Measurements from ENCODE around the gene KIAA1614.
A peak's percentile ranks its signal among the peaks of the same experiment; 100 is the strongest.

The KIAA1614 gene

DNA sequence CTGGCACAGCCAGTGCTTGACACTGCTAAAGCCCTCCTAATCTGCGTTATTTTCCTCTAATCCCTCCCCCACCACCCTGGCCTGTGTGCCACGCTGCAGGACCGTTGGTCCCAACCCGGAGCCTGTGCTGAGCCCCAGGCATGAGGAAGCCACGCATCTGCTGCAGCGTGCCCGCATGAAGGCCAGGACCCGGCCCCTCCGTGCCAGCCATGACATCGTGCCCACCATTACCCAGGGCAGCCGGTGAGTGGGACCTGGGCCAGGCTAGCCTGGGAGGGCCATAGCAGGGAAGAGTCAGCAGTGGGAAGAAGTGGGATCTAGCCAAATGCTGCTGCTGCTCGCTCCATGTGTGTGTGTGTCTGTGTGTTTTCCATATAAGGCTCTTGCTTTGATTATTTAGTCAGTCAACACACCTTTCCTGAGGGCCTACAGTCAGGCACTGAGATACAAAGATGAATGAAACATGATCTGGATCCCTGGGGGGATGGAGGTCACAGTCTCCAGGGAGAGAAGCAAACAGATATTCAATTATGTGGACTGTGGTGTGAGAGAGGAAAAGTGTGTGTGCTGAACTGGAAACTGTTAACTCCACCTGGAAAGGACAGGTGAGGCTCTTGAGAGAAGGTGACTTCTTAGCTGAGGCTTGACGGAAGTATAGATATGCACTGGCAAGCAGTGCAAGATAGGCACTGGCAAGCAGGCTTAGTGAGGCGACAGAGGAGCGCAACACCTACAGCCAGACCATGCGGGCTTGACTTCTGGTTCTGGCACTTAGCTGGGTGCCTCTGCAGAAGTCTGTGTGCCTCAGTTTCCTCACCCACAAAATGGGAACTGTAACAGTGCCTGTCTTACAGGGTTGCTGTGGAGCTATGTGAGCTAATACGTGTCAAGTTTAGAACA, 15.9 kb downstream of the KIAA1614 start:
- FAIRE-seq (no peak), DNase-seq (ENCODE audit: insufficient read length) (no peak)
- no peak for TF ChIP-seq TAF1 (IDR thresholded peaks at IDR 0.05; ENCODE audit: borderline replicate concordance, low read depth, low read length)
- TF ChIP-seq POLR2A (IDR thresholded peaks at IDR 0.05; ENCODE audit: low read depth, low read length) = no peak
- no peak for TF ChIP-seq POLR2AphosphoS5 (IDR thresholded peaks at IDR 0.05; ENCODE audit: low read depth, low read length)

DNA sequence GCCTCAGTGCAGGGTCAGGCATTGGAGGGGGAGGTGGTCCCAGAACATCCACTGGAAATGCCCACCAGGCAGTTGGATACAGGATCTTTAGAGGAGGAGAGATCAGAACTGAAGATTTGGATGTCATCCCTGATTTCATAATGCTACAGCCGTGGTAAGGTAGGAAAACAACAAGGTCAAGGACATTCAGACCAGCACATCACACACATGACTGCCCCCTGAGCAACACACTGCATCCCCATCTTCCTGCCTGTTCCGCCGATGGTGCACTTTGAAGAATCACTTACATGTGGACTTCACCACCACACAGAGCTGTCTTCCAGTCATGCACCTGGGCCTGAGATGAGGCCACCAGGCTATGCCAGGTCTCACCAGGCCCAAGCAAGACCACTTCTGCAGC, 16.7 kb downstream of the KIAA1614 start:
- FAIRE-seq = no peak
- no peak for DNase-seq (ENCODE audit: insufficient read length)
- TF ChIP-seq POLR2AphosphoS5 (IDR thresholded peaks at IDR 0.05; ENCODE audit: low read depth, low read length) (no peak), TAF1 (IDR thresholded peaks at IDR 0.05; ENCODE audit: borderline replicate concordance, low read depth, low read length) (no peak), POLR2A (IDR thresholded peaks at IDR 0.05; ENCODE audit: low read depth, low read length) (no peak)

DNA sequence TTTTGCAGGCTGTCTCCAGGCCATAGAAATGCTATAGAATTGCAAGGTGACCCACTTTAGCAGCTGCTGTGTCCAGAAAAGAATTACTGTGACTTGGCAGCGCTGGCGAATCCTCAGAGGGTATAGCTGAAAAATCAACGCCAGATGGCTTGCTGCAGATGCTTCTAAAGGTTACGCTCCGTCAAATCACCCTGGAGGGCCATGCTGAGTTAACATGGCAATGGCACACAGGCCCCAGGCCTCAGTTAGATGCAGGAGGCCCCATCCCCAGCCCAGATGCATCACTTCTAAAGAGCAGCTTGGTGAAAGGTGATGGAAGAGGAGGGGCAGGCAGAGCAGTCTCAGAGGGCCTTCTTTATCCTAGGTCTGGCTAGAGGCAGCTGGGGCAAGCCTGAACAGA, 18.0 kb downstream of the KIAA1614 start:
- FAIRE-seq (no peak), DNase-seq (ENCODE audit: insufficient read length) (no peak)
- TF ChIP-seq POLR2AphosphoS5 (IDR thresholded peaks at IDR 0.05; ENCODE audit: low read depth, low read length) = no peak
- no peak for TF ChIP-seq POLR2A (IDR thresholded peaks at IDR 0.05; ENCODE audit: low read depth, low read length)
- TF ChIP-seq TAF1 (IDR thresholded peaks at IDR 0.05; ENCODE audit: borderline replicate concordance, low read depth, low read length) = no peak

DNA sequence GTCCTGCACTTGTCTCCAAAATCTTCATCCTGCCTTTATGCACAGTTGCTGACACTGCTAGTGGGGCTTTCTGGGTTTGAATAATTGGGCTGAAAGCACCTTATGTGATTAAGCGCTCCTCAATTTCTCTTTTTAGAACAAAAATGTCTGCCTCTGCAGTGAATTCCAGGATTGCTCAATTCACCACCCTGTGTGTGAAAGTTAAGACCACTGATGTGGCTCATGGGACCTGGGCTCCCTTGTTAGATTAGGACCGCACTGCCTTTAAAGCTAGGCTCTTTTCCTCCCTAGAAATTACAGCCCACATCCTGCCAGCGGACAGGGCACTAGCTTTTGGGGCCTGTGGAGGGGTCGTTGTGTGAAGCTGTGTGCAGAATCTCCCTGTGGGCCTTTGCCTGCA, 18.8 kb downstream of the KIAA1614 start:
- no peak for FAIRE-seq
- no peak for DNase-seq (ENCODE audit: insufficient read length)
- no peak for TF ChIP-seq TAF1 (IDR thresholded peaks at IDR 0.05; ENCODE audit: borderline replicate concordance, low read depth, low read length)
- TF ChIP-seq POLR2A (IDR thresholded peaks at IDR 0.05; ENCODE audit: low read depth, low read length) = no peak
- TF ChIP-seq POLR2AphosphoS5 (IDR thresholded peaks at IDR 0.05; ENCODE audit: low read depth, low read length) = no peak

DNA sequence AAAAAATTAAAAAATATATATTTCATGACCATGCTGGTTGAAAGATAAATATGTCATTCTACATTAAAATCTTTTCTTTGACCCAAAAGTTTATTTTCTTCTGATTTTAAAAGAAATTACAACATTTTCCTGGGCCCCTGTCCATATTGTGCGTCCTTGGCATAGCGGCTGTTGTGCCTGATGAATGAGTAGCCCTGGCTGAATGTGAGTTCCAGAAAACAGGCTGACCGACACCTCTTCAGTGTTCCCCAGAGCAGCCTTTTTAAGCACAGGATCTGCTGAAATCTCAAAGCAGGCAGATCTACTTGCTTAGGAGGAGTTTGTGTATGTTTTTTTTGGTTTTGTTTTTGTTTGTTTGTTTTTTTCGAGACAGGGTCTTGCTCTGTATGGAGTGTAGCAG, 19.7 kb downstream of the KIAA1614 start:
- TF ChIP-seq TAF1 (IDR thresholded peaks at IDR 0.05; ENCODE audit: borderline replicate concordance, low read depth, low read length) (no peak), POLR2A (IDR thresholded peaks at IDR 0.05; ENCODE audit: low read depth, low read length) (no peak), POLR2AphosphoS5 (IDR thresholded peaks at IDR 0.05; ENCODE audit: low read depth, low read length) (no peak)
- no peak for FAIRE-seq
- no peak for DNase-seq (ENCODE audit: insufficient read length)

DNA sequence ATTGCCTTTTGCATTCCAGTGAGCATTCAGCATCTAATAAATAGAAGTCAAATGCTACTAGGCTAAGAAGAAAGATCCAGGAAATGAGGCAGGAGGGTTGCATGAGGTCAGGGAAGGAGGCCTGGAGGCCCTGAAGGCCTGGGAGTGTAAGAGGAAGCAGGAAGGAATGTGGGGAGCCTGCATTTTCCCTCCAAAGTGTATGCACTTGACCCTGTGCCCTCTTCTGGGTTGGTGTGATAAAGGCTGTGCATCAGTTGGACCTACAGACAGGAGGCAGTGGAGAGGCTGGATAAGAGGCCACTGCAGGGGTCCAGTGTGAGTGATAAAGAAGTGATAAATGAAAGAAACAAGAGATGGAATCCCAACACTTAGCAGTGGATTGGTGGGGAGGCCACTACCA, 20.4 kb downstream of the KIAA1614 start:
- DNase-seq (ENCODE audit: insufficient read length) (no peak), FAIRE-seq (no peak)
- TF ChIP-seq TAF1 (IDR thresholded peaks at IDR 0.05; ENCODE audit: borderline replicate concordance, low read depth, low read length) (no peak), POLR2A (IDR thresholded peaks at IDR 0.05; ENCODE audit: low read depth, low read length) (no peak), POLR2AphosphoS5 (IDR thresholded peaks at IDR 0.05; ENCODE audit: low read depth, low read length) (no peak)

DNA sequence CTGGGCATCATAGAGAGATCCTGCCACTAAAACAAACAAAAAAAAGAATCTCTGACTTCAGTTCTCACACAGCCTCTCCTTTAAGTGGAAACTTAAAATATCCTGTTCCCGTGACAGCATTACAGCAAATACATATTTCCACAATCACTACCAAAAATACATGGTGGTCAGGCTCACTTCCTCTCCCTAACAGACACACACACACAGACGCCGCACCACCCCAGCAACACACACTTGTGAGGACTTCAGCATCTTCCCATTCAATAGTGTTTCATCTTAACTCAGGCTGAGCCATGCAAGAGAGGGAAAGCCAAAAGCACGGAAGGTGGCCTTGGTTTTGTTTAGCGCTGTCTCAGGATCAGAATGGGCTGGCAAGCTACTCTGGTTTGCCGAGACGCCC, 21.9 kb downstream of the KIAA1614 start:
- no peak for DNase-seq (ENCODE audit: insufficient read length)
- TF ChIP-seq POLR2AphosphoS5 (IDR thresholded peaks at IDR 0.05; ENCODE audit: low read depth, low read length) (no peak), TAF1 (IDR thresholded peaks at IDR 0.05; ENCODE audit: borderline replicate concordance, low read depth, low read length) (no peak), POLR2A (IDR thresholded peaks at IDR 0.05; ENCODE audit: low read depth, low read length) (no peak)
- FAIRE-seq = no peak

DNA sequence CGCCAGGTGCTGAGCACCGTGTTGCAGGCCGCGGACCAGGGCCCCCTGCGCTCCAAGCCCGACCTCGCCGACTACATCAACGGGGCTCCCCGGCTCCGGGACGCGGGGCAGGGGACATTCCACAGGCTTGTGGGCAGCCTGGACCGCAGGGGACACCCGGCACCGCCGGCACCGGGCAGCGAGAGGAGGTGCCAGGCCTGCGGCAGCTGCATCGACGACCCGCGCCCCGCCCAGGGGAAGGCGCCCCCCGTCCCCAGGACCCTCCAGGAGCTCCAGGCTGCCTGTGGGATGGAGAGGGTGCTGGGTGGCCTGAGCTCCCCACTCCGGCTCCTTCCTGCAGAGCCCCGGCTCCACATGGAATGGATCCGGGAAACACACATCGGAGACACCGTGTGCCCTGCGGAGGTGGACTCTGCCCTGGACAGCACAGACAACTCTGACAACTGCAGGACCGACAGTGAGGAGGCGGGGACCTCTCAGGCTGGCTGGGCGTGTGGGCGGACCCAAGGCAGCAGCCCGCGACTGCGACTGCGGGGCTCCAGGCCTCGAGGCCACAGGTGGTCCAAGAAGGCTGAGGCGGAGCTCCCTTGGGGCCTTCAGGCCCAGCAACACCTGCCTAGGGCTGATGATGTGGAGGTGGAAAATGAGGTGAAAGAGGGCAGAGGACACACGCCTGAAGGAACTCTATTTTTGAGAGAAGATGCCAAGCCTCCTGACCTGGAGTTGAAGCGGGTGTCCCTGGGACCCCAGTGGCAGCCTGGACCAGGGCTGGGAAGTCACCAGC, 22.8 kb downstream of the KIAA1614 start:
- no peak for TF ChIP-seq POLR2A (IDR thresholded peaks at IDR 0.05; ENCODE audit: low read depth, low read length)
- TF ChIP-seq TAF1 (IDR thresholded peaks at IDR 0.05; ENCODE audit: borderline replicate concordance, low read depth, low read length) = no peak
- TF ChIP-seq POLR2AphosphoS5 (IDR thresholded peaks at IDR 0.05; ENCODE audit: low read depth, low read length) = no peak
- peak; percentile 60 for DNase-seq (ENCODE audit: insufficient read length)
- no peak for FAIRE-seq

DNA sequence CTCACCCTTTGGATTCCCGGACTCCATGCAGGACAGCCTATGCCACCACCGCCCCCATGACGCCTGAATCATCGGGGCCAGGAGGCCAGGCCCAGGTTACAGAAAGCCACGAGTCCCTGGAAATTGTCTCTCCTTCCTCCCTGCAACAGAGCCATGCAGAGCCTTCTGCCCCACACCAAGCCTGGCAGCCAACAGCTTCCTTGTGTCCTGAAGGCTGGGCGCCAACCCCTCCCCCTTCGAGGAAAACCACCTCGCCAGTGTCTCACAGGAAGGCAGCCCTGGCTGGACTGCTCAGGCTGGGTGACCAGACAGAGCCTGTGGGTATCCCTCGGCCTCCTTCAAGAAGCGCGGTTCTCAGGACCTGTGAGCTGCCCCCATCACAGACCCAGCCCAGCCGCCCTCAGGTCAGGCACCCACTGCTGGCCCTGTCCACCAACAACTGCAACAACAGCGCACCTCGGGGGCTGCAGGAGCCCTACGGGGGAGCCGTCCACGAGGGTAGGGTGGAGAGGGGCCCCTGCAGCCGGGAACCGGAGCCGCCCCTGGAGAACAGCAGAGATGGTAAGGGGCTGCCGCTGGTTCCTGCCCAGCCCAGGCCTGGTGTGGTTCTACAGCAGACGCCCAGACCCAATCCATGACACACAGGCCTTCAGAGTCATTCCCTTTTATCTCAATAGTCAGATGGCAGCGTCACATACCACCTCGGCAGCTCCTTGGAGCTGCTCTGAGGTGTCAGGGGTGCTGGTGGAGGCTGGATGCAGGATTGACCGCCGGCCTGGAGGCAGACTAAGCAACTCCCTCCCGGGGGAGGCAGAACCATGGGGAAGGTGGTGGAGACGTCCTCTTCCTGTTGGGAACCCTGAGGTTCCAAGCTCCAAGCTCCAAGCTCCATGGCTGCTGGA, 23.7 kb downstream of the KIAA1614 start:
- TF ChIP-seq POLR2AphosphoS5 (IDR thresholded peaks at IDR 0.05; ENCODE audit: low read depth, low read length) (no peak), POLR2A (IDR thresholded peaks at IDR 0.05; ENCODE audit: low read depth, low read length) (no peak), TAF1 (IDR thresholded peaks at IDR 0.05; ENCODE audit: borderline replicate concordance, low read depth, low read length) (no peak)
- DNase-seq (ENCODE audit: insufficient read length) (no peak), FAIRE-seq (no peak)

DNA sequence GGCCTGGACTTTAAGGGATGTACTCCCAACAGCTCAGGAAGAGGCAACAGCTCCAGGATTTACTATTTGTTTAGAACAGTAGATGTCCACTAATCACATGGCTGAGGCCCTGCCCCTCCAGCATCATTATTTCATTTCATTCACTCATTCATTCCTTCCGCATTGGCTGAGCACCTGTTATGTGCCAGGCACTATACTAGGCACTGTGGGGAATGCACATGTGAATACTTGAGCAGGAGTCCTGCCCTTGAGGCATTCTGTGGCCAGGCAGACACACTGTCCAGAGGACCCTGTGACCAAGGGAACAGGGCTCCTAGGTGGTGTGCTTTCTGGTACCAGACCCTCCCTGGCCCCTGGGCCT, 24.3 kb downstream of the KIAA1614 start:
- DNase-seq (ENCODE audit: insufficient read length) (no peak), FAIRE-seq (no peak)
- TF ChIP-seq TAF1 (IDR thresholded peaks at IDR 0.05; ENCODE audit: borderline replicate concordance, low read depth, low read length) = no peak
- TF ChIP-seq POLR2A (IDR thresholded peaks at IDR 0.05; ENCODE audit: low read depth, low read length) = no peak
- TF ChIP-seq POLR2AphosphoS5 (IDR thresholded peaks at IDR 0.05; ENCODE audit: low read depth, low read length) = no peak

All from GM12892 (cell line).